Heart left ventricle (tissue), 16 donors: Measurements from ENCODE around the gene EXOC8. TPM values are rescaled to one million over a fixed set of nuclear protein-coding genes. Genes with fewer than 3 reads are reported as not detected.

Experiments used
- ATAC-seq, 4 donors: fragments of 200-7000 bp; cut with Tn5 transposase; one replicate each; pipeline ENCODE4 v1.9.1; 2020 to 2022; ENCODE audit warnings: moderate library complexity in 4 of 4, mild to moderate bottlenecking in 3 of 4, moderate number of reproducible peaks in 1 of 4
- DNase-seq, 5 donors: peaks; one replicate each; pipeline ENCODE4 v3.0.0-alpha.2; 2020
- H3K27ac ChIP-seq, 12 donors: fragments of 200-600 bp; sonication (generic) in 4 of 12; one replicate each; pipeline versions ENCODE4 v1.5.0 to v1.8.0; 2016 to 2022; ENCODE audit warnings: mild to moderate bottlenecking in 2 of 12
- H3K27me3 ChIP-seq, 9 donors: fragments of 200-600 bp; sonication (generic) in 2 of 9; one replicate each; pipeline versions ENCODE4 v1.5.1 to v1.8.0; 2016 to 2022; ENCODE audit warnings: mild to moderate bottlenecking in 3 of 9
- H3K36me3 ChIP-seq, 9 donors: fragments of 200-600 bp; sonication (generic) in 2 of 9; one replicate each; pipeline versions ENCODE4 v1.5.0 to v1.8.0; 2018 to 2022; ENCODE audit warnings: mild to moderate bottlenecking in 2 of 9
- H3K4me1 ChIP-seq, 12 donors: fragments of 200-600 bp; sonication (generic) in 4 of 12; one replicate each; pipeline versions ENCODE4 v1.5.0 to v1.8.0; 2016 to 2022; ENCODE audit warnings: mild to moderate bottlenecking in 3 of 12
- H3K4me3 ChIP-seq, 12 donors: fragments of 200-600 bp; sonication (generic) in 4 of 12; one replicate each; pipeline versions ENCODE4 v1.5.0 to v1.8.0; 2017 to 2022; ENCODE audit warnings: mild to moderate bottlenecking in 9 of 12, moderate library complexity in 4 of 12
- H3K9me3 ChIP-seq, 12 donors: fragments of 200-600 bp; sonication (generic) in 4 of 12; one replicate each; pipeline versions ENCODE4 v1.5.0 to v1.8.0; 2016 to 2022; ENCODE audit warnings: mild to moderate bottlenecking in 1 of 12
- CTCF ChIP-seq, 12 donors: fragments of 200-600 bp; sonication (generic) in 4 of 12; IDR thresholded peaks; one replicate each; pipeline versions ENCODE4 v1.5.0 to v1.8.0; 2018 to 2022; ENCODE audit warnings: antibody characterized with exemption in 12 of 12, mild to moderate bottlenecking in 5 of 12
- POLR2A ChIP-seq, 2 donors: fragments of 450-650 bp; IDR thresholded peaks; one replicate each; pipeline ENCODE4 v1.6.1; 2017; ENCODE audit warnings: antibody characterized with exemption in 2 of 2, mild to moderate bottlenecking in 2 of 2, moderate library complexity in 2 of 2
- WGBS, 4 donors: extraction: QIAGEN DNeasy Blood & Tissue Kit in 2 of 4; methylation state at CpG; one replicate each; pipeline versions ENCODE4 v1.1.5 to v1.1.7; 2013 to 2018; 5-methylcytosine and 5-hydroxymethylcytosine counted together
- intact Hi-C, 10 donors: fragments of 100-400 bp; cut with DNase I; formaldehyde crosslinking; loops; one replicate each; pipeline versions ENCODE4 v1.11.1 to v1.14.2; 2022
- polyA plus RNA-seq, 2 donors: library from polyadenylated mRNA; stranded (reverse); fragments of 200-250 nt; gene quantifications; one replicate each; pipeline ENCODE4 v1.2.3, GENCODE V29; 2013
- total RNA-seq, 9 donors: library from RNA; depleted of rRNA in 2 of 9; stranded (reverse); fragments of >200 nt in 2 of 9; fragmentation: NEBNext Ultra II Directional in 3 of 9; extraction: Animal tissue kit (Norgen Biotek cat#: 25700) in 3 of 9; gene quantifications; one replicate each; pipeline versions ENCODE4 v1.1.0 to v1.2.4, GENCODE V29; 2016 to 2023
- donor health status: ischemic (EF 13 %, LVEDD 7.1; RV severe dilation, severe dysfunction).
- donor health status: healthy with polysubstance abuse.
- donor health status: DM: no; HTN: yes; CAD: no.
- donor health status: DM: no; HTN: no; CAD: no.
- donor health status: ischemic (EF 25% LVEDD 6.9; RV normal size, moderate dysfunction).
- donor health status: ischemic (EF 25% LVEDD 5.7; RV mildly dilated, moderate dysfunction).
- donor health status: healthy.
- donor health status: DM: yes; HTN: yes; CAD: no.
- donor health status: ischemic (EF 35%, LVEDD 5.7; RV mildly dilated, moderate dysfunction).
- donor health status: nonischemic (EF 11% LVEDD 7.7; RV severe dilation, severe dysfunction).
- donor health status: DM: yes; HTN: yes; CAD: no.
- donor health status: PGD.
- donor health status: ischemic (EF 29% LVEDD 5.4; RV normal size, mild dysfunction).
- donor health status: nonischemic (EF 23%, LVEDD 6.1; RV moderate dilation, normal function).

EXOC8 gene
- total and polyA plus RNA-seq, 11 donors, result 3.7 to 14.8 (median 12.2) TPM

- DNase-seq (no peak), ATAC-seq (no peak)
- 81 to 97% (median 90%) methylated on average over 5 of the region's 5 CpGs for WGBS, 4 donors
Observed at GRCh38 chr1:231312432-231312788, 25.2 kb downstream of the EXOC8 start.

GRCh38 chr1:231311720-231312431 lies 25.8 kb downstream of the EXOC8 start:
- TF ChIP-seq CTCF (IDR thresholded peaks at IDR 0.05), result no peak
- TF ChIP-seq POLR2A (IDR thresholded peaks at IDR 0.05), result no peak
- WGBS, 4 donors, result 74 to 80% (median 80%) methylated on average over 8 of the region's 8 CpGs
- DNase-seq (no peak), ATAC-seq (no peak)
- Histone ChIP-seq H3K9me3 (no peaks in the 10 kb centered on the region), H3K36me3 (no peaks in the 10 kb centered on the region), H3K4me1 (no peaks in the 10 kb centered on the region), H3K4me3 (no peak overlapping the region), H3K27me3 (no peaks in the 10 kb centered on the region), H3K27ac (no peak overlapping the region)
- intact Hi-C loops, result no loop called here

More at GRCh38 chr1:231312432-231312788, 25.2 kb downstream of the EXOC8 start:
- intact Hi-C loops, result no loop called here
- no peaks in the 10 kb centered on the region for H3K27me3 ChIP-seq
- no peaks in the 10 kb centered on the region for H3K9me3 ChIP-seq
- no peak overlapping the region for H3K4me3 ChIP-seq
- no peak overlapping the region for H3K27ac ChIP-seq
- H3K4me1 ChIP-seq, result no peaks in the 10 kb centered on the region
- TF ChIP-seq POLR2A (IDR thresholded peaks at IDR 0.05), result no peak
- no peaks in the 10 kb centered on the region for H3K36me3 ChIP-seq

- Histone ChIP-seq H3K4me3 (no peak overlapping the region), H3K27me3 (no peaks in the 10 kb centered on the region), H3K36me3 (no peaks in the 10 kb centered on the region), H3K9me3 (no peaks in the 10 kb centered on the region), H3K27ac (no peak overlapping the region), H3K4me1 (no peaks in the 10 kb centered on the region)
- DNase-seq, result no peak
- WGBS, 4 donors, result 92 to 97% (median 94%) methylated on average over 10 of the region's 10 CpGs
- intact Hi-C loops, result no loop called here
- TF ChIP-seq POLR2A (IDR thresholded peaks at IDR 0.05) (no peak), CTCF (IDR thresholded peaks at IDR 0.05) (no peak)
- no peak for ATAC-seq
Observed at GRCh38 chr1:231310391-231310934, 27.2 kb downstream of the EXOC8 start.

GRCh38 chr1:231301990-231302389 lies 35.7 kb downstream of the EXOC8 start:
- no peak for ATAC-seq
- TF ChIP-seq CTCF (IDR thresholded peaks at IDR 0.05) (no peak), POLR2A (IDR thresholded peaks at IDR 0.05) (no peak)
- no peak overlapping the region for H3K27ac ChIP-seq
- intact Hi-C loops, result no loop called here
- no peaks in the 10 kb centered on the region for H3K36me3 ChIP-seq
- no peaks in the 10 kb centered on the region for H3K9me3 ChIP-seq
- no peaks in the 10 kb centered on the region for H3K4me1 ChIP-seq
- H3K4me3 ChIP-seq, result no peak overlapping the region
- 92 to 97% (median 94%) methylated on average over 3 of the region's 3 CpGs for WGBS, 4 donors
- no peaks in the 10 kb centered on the region for H3K27me3 ChIP-seq
- no peak for DNase-seq
